ENCODE results near the gene RWDD3. TPM values are rescaled to one million over a fixed set of nuclear protein-coding genes. Genes with fewer than 3 reads are reported as not detected.

RWDD3 gene
- total and polyA plus RNA-seq, 2 of the 13 experiments (the other 11 are each of a cell fraction or from before 2014, with no cell fraction given), result 18.3 to 21.2 TPM

DNA sequence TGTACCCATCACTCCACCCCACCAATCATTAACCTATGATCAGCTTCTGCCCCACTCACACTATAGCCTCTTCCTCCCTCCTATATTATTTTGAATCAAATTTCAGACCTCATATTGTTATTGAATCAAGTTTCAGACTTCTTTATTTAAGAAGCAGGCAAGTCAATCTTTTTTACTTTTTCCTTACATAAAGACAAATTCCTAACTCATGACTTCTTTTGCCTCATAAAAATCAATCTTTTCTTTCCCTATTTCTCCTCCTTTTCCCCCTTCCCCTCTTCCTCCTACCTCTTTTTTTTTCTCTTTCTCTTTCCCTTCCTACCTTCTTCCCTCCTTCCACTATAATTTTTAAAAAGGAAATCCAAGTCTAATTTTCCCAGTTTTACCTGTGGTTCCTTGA is 4.3 kb upstream of the RWDD3 start:
- intact Hi-C loops (cut with micrococcal nuclease; ENCODE audit: unreplicated experiment), result loop anchor here (5.0 kb wide), 2 partner anchors 62 to 302 kb away; partner anchors contain the start of gene CNN3
- FAIRE-seq, result no peak
- peaks cover 54% of the 10 kb centered on the region for H3K4me1 ChIP-seq (ENCODE audit: insufficient read depth, low read length)

DNA sequence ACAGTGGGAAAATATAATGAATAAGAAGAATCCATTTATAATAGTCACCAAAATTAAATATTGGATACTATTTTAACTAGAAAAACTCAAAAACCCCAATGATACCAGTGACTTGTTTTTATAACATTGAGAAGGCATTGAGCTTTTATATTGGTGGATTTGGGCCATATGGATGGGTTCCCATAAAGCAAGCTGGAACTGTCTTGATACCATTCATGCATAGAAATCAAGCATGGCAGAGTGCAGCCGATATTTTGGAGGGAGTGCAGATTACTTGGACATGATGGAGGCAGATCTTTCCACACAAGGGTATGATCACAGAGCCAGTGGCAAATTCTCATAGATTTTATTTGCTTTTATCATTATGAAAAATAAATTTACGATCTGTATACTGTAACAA is 3.8 kb upstream of the RWDD3 start:
- no peak for FAIRE-seq
- in situ Hi-C loops (cut with HindIII; ENCODE audit: extremely low pct_ligation_motif_present, low pct_unique_long_range_greater_than_20kb) (loop anchor here (10.0 to 25.0 kb wide), 2 partner anchors 145 to 368 kb away; no protein-coding TSS in a partner anchor), intact Hi-C loops (cut with micrococcal nuclease; ENCODE audit: unreplicated experiment) (loop anchor here (5.0 kb wide), 2 partner anchors 63 to 303 kb away; partner anchors contain the start of gene CNN3)
- 0 out of 2 replicates have a peak overlapping the region, but pooled peaks have one; percentile 13 for H3K4me2 ChIP-seq (ENCODE audit: low read depth, low read length)
- ATAC-seq, result no peak
- H3K36me3 ChIP-seq (replicated peaks in 1 of 2; ENCODE audit: control insufficient read depth in 1 of 2, insufficient read depth in 2 of 2, low read length in 2 of 2), result no peaks in the 10 kb centered on the region
- ChIA-PET POLR2A (no interaction called here), CTCF (ENCODE audit: low intra/inter-chr PET ratio, low total read pairs) (no interaction called here)
- no peak overlapping the region for H3K4me3 ChIP-seq (replicated peaks in 1 of 3; ENCODE audit: insufficient read depth in 1 of 3, low read depth in 2 of 3, low read length in 3 of 3)
- peaks cover 3% of the 10 kb centered on the region for H3K79me2 ChIP-seq (ENCODE audit: insufficient read depth, low read length)
- no peak for DNase-seq (ENCODE audit: low spot score)
- no peaks in the 10 kb centered on the region; a peak in 1 of 5 replicates for H3K27me3 ChIP-seq (ENCODE audit: control insufficient read depth in 1 of 2, insufficient read depth in 2 of 2, low read length in 2 of 2)
- TF ChIP-seq CHCHD3 (CRISPR knock-in tag; IDR thresholded peaks at IDR 0.05) (no peak), ATAD3A (CRISPR knock-in tag; IDR thresholded peaks at IDR 0.05) (no peak), ZSCAN30 (CRISPR knock-in tag; IDR thresholded peaks at IDR 0.05) (no peak), KMT2B (CRISPR knock-in tag; IDR thresholded peaks at IDR 0.05) (no peak), ZNF672 (CRISPR knock-in tag; IDR thresholded peaks at IDR 0.05) (no peak), SYNCRIP (IDR thresholded peaks at IDR 0.05; ENCODE audit: insufficient read depth, low read depth, low read length) (no peak), ZMYM4 (CRISPR knock-in tag; IDR thresholded peaks at IDR 0.05) (no peak), TAF15 (IDR thresholded peaks at IDR 0.05; ENCODE audit: low read depth, low read length, poor library complexity, severe bottlenecking) (no peak), PHF8 (CRISPR knock-in tag; IDR thresholded peaks at IDR 0.05) (no peak), ZNF260 (CRISPR knock-in tag; IDR thresholded peaks at IDR 0.05; ENCODE audit: borderline replicate concordance, low read depth) (no peak), AGO1 (IDR thresholded peaks at IDR 0.05; ENCODE audit: low read depth, low read length, poor library complexity, severe bottlenecking) (no peak), ZNF33A (CRISPR knock-in tag; IDR thresholded peaks at IDR 0.05; ENCODE audit: borderline replicate concordance) (no peak), ZNF10 (CRISPR knock-in tag; IDR thresholded peaks at IDR 0.05; ENCODE audit: borderline replicate concordance, low read depth) (no peak)
- TF ChIP-seq, protein P1, sequence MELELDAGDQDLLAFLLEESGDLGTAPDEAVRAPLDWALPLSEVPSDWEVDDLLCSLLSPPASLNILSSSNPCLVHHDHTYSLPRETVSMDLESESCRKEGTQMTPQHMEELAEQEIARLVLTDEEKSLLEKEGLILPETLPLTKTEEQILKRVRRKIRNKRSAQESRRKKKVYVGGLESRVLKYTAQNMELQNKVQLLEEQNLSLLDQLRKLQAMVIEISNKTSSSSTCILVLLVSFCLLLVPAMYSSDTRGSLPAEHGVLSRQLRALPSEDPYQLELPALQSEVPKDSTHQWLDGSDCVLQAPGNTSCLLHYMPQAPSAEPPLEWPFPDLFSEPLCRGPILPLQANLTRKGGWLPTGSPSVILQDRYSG (CRISPR knock-in tag; IDR thresholded peaks at IDR 0.05), result no peak
- no peak overlapping the region for H3K27ac ChIP-seq (ENCODE audit: extremely low read length, insufficient read depth, low read length)
- H3K4me1 ChIP-seq (ENCODE audit: insufficient read depth, low read length), result peaks cover 54% of the 10 kb centered on the region
- H2AFZ ChIP-seq (ENCODE audit: low read length), result no peak overlapping the region
- H4K20me1 ChIP-seq (ENCODE audit: insufficient read depth, low read length), result no peaks in the 10 kb centered on the region
- 65% methylated on average over 2 of the region's 2 CpGs for WGBS (ENCODE audit: low lambda C conversion rate)
- no TSS peak for BruUV-seq (replicated peaks)
- no peak overlapping the region for H3K9ac ChIP-seq (ENCODE audit: insufficient read depth, low read depth, low read length)
- no peaks in the 10 kb centered on the region for H3K9me3 ChIP-seq (ENCODE audit: low read length)

More for the DNA sequence above, 4.3 kb upstream of the RWDD3 start:
- no peak for ATAC-seq
- Histone ChIP-seq H3K27me3 (ENCODE audit: control insufficient read depth in 1 of 2, insufficient read depth in 2 of 2, low read length in 2 of 2) (no peaks in the 10 kb centered on the region; a peak in 1 of 5 replicates), H4K20me1 (ENCODE audit: insufficient read depth, low read length) (no peaks in the 10 kb centered on the region), H3K4me2 (ENCODE audit: low read depth, low read length) (no peak overlapping the region), H3K36me3 (replicated peaks in 1 of 2; ENCODE audit: control insufficient read depth in 1 of 2, insufficient read depth in 2 of 2, low read length in 2 of 2) (no peaks in the 10 kb centered on the region), H3K9ac (ENCODE audit: insufficient read depth, low read depth, low read length) (no peak overlapping the region), H3K79me2 (ENCODE audit: insufficient read depth, low read length) (peaks cover 2% of the 10 kb centered on the region), H3K4me3 (replicated peaks in 1 of 3; ENCODE audit: insufficient read depth in 1 of 3, low read depth in 2 of 3, low read length in 3 of 3) (no peak overlapping the region), H3K9me3 (ENCODE audit: low read length) (no peaks in the 10 kb centered on the region), H2AFZ (ENCODE audit: low read length) (no peak overlapping the region), H3K27ac (ENCODE audit: extremely low read length, insufficient read depth, low read length) (no peak overlapping the region)
- POLR2A ChIA-PET, result no interaction called here
- in situ Hi-C loops (cut with HindIII; ENCODE audit: extremely low pct_ligation_motif_present, low pct_unique_long_range_greater_than_20kb), result loop anchor here (10.0 to 25.0 kb wide), 2 partner anchors 145 to 367 kb away; no protein-coding TSS in a partner anchor
- no peak for DNase-seq (ENCODE audit: low spot score)
- TF ChIP-seq HNRNPK (IDR thresholded peaks at IDR 0.05; ENCODE audit: low read depth, low read length, poor library complexity, severe bottlenecking) (peak; percentile 62), SMARCC2 (IDR thresholded peaks at IDR 0.05) (no peak), KDM2A (CRISPR knock-in tag; IDR thresholded peaks at IDR 0.05; ENCODE audit: borderline replicate concordance, low read depth) (no peak)
- BruUV-seq (replicated peaks), result no TSS peak
- CTCF ChIA-PET (ENCODE audit: low intra/inter-chr PET ratio, low total read pairs), result no interaction called here

All from HepG2 (cell line).